Measurements from ENCODE around the gene ERC1.
"Not testable (repeated sequence)": the region's sequence is repeated elsewhere in the genome, so short reads cannot be mapped to it uniquely, and the experiment has no call there.

The ERC1 gene

GRCh38 chr12:1080520-1081223 is 89.6 kb downstream of the ERC1 start:
- no peak for DNase-seq

GRCh38 chr12:1083151-1083888 is 92.3 kb downstream of the ERC1 start:
- DNase-seq = no peak

- peak; percentile 55 for DNase-seq
These were observed 92.9 kb downstream of the ERC1 start for GRCh38 chr12:1083889-1084262.

- DNase-seq = no peak
These were observed 100.3 kb downstream of the ERC1 start for GRCh38 chr12:1091350-1091749.

GRCh38 chr12:1093166-1093751 is 102.2 kb downstream of the ERC1 start:
- DNase-seq = peak; percentile 66

GRCh38 chr12:1094714-1095113 is 103.7 kb downstream of the ERC1 start:
- no peak for DNase-seq

- no peak for DNase-seq
These were observed 108.1 kb downstream of the ERC1 start for GRCh38 chr12:1099158-1099557.

- DNase-seq = not testable (repeated sequence)
These were observed 108.6 kb downstream of the ERC1 start for GRCh38 chr12:1099618-1100017.

- no peak for DNase-seq
These were observed 111.1 kb downstream of the ERC1 start for GRCh38 chr12:1102115-1102514.

GRCh38 chr12:1102791-1103450 is 111.9 kb downstream of the ERC1 start:
- DNase-seq = no peak

- DNase-seq = peak; percentile 5
These were observed 112.6 kb downstream of the ERC1 start for GRCh38 chr12:1103632-1104031.

- no peak for DNase-seq
These were observed 113.2 kb downstream of the ERC1 start for GRCh38 chr12:1104088-1104800.

GRCh38 chr12:1107669-1108068 is 116.6 kb downstream of the ERC1 start:
- peak; percentile 37 for DNase-seq

GRCh38 chr12:1108276-1108675 is 117.3 kb downstream of the ERC1 start:
- DNase-seq = no peak

GRCh38 chr12:1115484-1116231 is 124.6 kb downstream of the ERC1 start:
- peak; percentile 90 for DNase-seq

- no peak for DNase-seq
These were observed 126.3 kb downstream of the ERC1 start for GRCh38 chr12:1117371-1117770.

GRCh38 chr12:1117970-1118563 is 127.0 kb downstream of the ERC1 start:
- DNase-seq = peak; percentile 67

GRCh38 chr12:1122786-1123185 is 131.8 kb downstream of the ERC1 start:
- DNase-seq = no peak

GRCh38 chr12:1126091-1126490 is 135.1 kb downstream of the ERC1 start:
- no peak for DNase-seq

GRCh38 chr12:1127021-1127420 is 136.0 kb downstream of the ERC1 start:
- DNase-seq = no peak

GRCh38 chr12:1130164-1130563 is 139.1 kb downstream of the ERC1 start:
- no peak for DNase-seq

All from fibroblast of skin of back (primary cell).